GM21423 (cell line): ENCODE results near the gene NKX1-2.
A peak's percentile ranks its signal among the peaks of the same experiment; 100 is the strongest.

ENCODE experiments used
- ATAC-seq: cut with Tn5 transposase; IDR thresholded peaks from one replicate; pipeline ENCODE4 v1.9.1; 2021; ENCODE audit warnings: mild to moderate bottlenecking, moderate library complexity; ENCODE audit not compliant: unreplicated experiment

The NKX1-2 gene

DNA sequence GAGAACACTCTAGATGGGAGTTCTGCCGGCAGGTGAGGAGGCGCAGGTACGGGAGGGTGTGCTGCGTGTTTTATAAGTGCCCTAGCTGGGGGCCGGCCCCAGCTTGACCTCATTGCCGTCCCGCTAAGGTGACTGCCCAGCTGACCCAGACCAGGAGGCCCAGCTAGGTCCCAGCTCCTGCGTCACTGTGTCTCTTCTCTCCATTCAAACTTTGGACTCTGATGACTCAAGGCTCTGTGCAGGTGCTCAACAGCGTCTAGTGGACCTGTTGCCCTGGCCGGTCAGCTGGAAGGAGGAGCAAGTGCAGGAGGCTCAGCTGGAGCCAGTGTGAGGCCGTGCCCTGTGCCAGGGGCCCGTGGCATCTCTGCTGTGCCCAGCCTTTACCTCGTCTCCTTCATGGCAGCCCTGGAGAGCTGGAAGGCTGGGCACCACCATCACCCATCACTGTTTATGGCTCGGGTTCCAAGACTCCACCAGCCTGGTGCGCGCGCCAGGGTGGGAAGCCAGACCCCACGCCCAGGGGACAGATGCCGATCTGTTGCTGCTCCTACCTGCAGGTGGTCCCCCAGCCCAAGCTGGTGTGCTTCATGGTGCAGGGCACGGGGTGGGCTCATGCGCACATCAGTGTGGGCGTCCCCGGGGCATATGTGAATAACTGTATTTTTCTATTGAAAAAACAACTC is 26.3 kb upstream of the NKX1-2 start:
- no peak for ATAC-seq

DNA sequence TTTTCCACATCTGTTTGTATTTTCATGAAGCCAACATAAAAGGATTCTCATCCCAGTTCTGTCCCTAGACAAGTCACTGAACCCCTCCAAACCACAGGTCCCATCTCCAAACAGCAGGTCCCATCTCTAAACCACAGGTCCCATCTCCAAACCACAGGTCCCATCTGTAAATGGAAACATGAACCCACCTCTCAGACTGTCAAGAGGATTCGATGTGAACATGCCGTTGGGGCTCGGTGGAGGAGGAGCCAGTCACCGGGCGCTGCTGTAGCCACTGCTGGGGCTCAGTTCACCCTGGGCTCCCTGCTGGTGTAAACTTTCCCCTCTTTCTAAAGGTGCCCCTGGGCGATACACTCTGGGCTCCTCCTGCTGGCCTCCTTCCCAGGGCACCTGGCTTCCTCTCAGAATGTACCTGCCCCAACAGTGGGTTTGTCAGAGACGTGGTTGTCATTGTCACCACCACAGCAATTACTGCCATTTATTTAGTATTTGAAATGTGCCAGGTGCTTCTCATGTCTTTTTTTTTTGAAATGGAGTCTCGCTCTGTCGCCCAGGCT is 24.8 kb upstream of the NKX1-2 start:
- ATAC-seq, result no peak

DNA sequence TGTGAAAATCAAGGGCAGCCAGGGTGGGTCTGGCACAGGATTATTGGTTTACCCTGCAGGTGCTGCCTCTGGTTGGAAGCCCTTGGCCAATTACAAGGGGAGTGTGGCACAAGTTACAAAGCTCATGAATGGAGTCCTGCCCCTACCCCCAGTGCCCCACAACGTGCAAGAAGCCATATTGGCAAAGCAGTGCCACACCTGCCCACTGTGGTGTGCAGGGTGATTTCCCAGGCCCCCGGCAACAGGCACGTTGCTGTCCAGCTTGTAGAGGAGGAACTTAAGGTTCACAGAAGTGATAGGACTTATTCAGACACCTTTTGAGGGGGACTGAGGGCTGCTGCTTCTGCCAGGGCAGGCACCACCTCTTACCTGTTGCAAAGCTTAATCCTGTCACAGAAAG is 23.2 kb upstream of the NKX1-2 start:
- no peak for ATAC-seq

DNA sequence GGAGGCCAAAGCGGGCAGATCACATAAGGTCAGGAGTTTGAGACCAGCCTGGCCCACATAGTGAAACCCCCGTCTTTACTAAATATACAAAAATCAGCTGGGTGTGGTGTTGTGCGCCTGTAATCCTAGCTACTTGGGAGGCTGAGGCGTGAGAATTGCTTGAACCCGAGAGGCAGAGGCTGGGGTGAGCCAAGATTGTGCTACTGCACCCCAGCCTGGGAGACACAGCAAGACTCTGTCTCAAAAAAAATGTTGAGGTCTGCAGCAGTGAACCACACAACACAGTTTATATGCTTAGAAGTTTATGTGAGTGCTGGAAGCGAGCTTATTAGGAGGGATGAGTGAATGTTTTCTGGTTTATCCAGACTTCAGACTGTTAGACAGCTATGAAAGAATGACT is 22.2 kb upstream of the NKX1-2 start:
- ATAC-seq, result no peak

DNA sequence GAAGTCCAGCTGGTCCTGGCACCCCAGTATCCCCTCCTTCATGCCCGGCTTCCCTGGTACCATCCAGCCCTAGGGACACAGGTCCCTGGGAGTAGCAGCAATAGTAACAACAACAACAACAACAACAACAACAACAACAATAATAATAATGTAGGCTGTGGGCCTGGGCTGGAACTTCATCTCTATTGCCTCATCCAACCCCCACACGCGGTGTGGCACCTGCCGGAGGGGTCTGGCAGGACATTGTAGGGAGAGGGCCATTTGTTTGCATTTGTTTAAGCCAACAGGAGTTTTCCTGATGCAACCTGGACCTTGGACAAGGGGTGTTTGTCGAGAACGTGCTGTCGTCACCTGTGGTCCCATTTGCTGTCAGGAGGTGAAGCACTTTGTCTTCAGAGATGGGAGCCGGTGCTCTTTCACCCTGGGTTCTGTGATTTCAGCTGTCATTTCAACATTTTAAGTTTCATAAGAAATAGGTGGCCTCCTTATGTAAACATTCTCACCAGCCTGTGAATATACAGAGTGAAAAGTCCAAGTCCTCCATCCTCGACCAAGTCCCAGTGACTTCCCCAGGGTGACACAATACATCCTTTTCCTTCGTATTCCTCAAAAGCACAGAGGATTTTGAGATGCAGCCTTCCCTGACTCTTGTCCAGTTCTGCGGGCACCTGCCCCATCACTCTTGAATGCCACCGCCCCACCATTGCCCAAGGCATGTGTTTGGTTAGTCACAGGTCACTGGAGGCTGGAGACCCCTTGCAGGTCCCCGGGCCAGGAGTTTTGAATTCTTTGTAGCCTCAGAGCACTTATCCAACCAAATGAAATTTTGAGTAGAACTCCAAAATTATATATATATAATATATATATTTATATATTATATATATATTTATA is 21.0 kb upstream of the NKX1-2 start:
- no peak for ATAC-seq

DNA sequence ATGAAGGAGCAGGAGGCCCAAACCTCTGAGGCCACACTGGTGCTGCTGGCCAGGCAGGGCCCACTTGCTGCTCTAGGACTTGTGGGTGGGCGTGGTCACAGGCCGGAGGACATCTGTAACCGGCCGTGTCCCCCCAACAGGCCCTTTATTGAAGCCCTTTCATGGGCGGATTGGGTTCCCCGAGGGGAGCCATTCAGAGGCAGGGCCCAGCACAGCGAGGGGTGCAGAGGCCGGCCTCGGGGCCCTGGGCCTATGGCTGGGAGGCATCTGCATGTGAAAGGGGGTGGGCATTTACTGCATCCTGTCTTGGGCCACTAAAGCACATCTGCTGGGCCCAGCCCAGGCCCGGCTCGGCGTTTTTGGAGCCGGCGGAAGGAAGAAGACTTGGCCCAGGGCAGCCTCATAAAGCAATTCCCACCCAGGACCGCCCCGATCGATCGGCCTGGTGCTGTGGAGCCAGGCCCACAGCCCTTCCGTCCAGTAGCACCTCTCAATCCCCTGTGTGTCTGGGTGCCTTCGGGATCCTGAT is 20.2 kb upstream of the NKX1-2 start:
- no peak for ATAC-seq

DNA sequence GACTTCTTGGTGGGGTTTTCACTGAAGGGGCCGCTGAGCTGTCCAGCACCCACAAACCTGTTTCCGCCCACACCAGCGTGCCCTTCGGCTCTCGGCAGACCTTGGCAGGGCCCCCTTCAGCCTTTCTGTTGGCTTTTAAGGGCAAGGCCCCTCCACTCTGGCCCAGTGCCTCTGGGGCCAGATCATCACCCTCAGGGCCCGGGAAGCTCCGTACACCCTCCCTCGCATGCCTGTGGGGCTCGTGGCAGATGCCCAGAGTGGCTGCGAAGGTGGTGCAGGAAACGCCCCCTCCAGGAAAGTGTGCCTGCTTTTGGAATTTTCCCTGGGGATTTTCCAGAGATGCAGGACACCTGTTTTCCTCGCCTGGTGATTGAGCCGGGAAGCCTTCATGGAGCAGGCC is 18.8 kb upstream of the NKX1-2 start:
- no peak for ATAC-seq

DNA sequence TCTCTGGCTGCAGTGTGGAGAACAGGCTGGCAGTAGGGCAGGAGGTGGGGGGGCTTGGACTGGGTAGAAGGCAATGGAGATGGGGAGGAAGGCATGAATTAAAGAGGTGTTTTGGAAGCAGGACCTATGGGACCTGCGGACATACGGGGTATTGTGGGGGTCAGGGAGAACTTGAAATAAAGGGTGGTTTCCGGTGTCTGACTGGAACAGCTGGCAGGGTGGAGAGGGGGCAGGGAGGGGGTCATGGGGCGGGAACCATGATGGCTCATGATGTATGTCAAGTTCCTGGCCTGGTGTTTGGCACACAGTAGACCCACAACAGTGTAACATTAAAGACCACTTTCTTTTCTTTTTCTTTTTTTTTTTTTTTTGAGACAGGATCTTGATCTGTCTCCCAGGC is 17.3 kb upstream of the NKX1-2 start:
- no peak for ATAC-seq

DNA sequence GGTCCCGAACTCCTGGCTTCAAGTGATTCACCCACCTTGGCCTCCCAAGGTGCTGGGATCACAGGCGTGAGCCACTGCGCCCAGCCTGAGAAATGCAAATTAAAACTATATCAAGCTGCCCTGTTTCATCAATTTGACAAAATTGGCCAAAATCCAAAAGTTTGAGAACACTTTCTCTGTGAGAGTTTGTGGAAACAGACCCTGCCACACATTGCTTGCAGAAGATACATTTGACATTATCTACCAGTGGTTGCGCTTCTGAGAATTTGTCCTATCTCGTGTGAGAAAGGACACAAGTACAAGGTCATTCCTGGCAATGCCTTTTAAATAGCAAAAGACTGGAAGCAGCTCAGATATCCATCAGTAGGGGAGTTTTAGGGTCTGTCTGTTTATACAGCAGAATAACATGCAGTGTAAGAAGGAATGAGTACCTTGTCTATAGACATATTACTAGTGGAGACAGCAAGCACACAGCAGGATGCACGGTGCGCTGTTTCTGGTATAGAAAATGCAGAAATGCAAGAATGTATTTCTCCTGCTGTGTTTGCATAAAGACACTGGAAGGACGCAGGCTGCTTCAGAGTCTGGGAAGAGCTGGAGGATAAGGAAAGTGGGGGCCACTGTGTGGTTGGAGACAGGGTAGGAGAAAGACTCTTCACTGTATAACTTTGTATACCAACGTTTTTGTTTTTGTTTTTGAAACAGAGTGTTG is 16.1 kb upstream of the NKX1-2 start:
- no peak for ATAC-seq

DNA sequence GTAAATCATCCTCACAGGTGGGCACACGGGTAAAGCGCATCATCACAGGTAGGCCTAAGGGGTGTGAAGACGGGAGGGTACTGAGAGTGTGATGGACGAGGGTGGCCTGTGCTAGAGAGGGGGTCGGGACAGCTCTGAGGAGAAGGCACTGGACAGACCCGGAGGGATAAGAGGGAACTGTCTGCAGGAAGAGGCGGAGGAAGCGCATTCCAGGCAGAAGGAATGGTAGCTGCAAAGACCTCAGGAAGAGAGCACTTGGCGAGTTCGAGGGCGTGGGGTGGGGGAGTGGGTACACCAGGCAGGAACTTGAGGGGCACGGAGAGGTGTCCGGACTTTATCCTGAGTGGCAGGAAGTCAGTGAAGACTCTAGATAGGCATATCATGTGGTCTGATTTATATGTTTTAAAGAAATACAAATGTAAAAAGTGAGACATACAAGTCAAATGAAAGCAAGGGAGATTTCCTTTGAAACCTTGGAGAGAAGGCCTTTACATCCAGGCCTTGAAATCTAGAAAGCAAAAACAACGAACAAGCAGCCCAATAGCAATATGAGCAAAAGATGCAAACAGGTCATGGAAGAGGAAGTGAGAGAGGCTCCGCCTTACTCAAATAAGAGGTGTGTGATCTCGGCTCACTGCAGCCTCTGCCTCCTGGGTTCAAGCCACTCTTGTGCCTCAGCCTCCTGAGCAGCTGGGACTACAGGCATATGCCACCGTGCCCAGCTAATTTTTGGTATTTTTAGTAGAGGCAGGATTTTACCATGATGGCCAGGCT is 15.4 kb upstream of the NKX1-2 start:
- ATAC-seq, result peak; percentile 39

DNA sequence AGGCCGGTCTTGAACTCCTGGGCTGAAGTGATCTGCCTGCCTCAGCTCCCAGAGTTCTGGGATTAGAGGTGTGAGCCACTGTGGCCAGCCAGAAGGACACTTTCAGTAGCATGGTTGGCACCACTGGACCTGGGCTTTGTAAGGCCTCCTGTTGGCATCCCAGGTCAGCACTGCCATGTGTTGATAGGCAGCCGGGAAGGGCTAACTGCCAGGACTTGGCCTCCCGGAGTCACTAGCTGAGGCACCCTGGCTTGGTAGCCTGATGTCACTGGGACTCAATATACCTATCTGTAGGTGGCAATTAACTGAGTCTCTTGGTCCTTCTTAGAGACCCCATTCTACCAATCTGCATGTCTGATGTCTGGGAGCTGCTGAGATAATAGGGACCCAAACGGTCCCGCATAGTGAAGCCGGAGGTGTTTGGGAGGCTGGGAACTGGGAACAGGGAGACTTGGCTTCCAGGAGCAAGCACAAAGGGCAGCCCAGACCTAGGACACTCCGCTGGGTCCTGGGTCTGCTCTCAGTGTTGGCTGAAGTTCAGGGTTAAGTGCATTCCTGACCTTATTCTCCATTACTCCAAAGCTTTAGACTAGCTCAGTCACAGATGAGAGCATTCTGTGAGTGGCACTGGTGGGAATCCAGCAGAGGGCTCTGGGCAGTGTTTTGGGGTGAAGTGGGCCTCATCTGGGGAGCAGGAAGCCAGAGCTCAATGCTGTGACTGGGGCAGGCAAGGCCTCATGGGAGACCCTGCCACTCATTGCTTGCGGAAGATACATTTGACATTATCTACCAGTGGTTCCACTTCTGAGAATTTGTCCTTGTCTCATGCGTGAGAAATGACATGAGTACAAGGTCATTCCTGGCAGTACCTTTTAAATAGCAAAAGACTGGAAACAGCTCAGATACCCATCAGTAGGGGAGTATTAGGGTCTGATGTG is 14.5 kb upstream of the NKX1-2 start:
- no peak for ATAC-seq

DNA sequence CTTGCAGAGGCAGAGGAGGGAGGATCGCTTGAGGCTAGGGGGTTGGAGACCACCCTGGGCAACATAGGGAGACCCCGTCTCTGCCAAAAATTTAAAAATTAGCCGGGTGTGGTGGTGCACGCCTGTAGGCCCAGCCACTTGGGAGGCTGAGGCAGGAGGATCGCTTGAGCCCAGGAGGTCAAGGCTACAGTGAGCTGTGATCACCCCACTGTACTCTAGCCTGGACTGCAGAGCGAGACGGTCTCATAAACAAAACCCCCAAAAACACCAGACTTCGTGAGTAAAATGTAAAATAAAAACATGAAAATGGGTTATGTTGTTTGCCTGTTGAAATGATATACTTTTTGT is 12.5 kb upstream of the NKX1-2 start:
- ATAC-seq, result no peak

DNA sequence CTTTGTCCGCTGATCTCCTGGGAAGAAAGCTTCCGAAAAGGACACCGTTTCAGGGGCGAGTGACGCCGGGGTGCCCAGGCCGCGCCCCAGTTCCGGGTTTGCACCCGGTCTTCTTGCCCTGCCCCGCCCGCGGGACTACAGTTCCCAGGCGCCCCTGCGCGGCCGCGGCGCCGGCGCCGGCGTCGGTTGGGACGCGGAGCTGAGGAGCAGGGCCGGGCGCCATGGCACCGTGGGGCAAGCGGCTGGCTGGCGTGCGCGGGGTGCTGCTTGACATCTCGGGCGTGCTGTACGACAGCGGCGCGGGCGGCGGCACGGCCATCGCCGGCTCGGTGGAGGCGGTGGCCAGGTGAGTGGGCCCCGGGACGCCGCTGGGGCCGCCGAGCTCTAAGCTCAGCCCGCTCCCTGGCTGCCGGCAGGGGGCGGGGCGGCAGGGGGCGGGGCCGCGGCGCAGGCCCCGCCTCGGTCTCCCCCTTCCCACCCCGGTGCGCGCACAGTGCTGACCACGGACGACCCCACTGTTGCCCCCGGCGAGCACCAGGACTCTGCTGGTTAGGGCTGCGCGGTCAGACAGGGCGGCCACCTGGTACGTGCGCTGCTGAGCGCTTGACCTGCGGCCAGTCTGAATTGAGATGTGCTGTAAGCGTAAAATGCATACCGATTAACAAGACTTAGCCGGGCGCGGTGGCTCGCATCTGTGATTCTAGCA is 12.0 kb upstream of the NKX1-2 start, which contains the start of gene LHPP:
Gene LHPP (plus strand): TSS at position 182 of the 706 bp plus-strand sequence. CDS start 40 bp downstream, at position 222.
- peak; percentile 96 for ATAC-seq

DNA sequence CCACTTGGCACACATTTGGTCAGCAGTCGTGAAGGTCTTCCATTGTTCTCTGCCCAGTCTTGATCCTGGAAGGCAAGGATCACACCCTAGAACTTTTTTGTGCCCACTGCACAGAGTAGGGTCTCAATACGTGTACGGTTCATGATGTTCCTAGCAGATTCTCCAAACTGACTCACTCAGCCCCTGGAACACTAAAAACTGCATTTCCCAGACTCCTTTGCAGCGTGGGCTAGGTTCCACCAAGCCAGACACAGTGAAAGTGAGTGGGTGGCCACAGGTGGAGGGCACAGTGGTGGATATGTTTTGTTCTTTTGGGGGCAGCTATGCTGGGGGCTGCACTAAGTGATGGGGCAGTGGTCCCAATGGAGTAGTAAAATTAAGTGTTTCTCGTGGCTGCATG is 10.3 kb upstream of the NKX1-2 start:
- no peak for ATAC-seq

DNA sequence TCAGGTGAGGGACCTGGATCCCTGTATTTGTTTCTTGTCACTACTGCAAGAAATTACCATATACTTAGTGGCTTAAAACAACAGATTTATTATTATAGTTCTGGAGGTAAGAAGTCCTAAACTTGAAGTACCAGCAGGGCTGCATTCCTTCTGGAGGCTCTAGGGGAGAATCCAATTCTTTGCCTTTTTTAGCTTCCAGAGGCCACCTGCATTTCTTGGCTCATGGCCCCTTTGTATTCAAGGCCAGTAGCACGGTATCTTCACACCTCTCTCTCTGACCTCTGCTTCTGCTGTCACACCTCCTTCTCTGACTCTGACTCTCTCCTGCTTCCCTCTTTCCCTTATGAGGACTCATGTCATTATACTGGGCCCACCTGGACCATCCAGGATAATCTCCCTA is 9.6 kb upstream of the NKX1-2 start:
- ATAC-seq, result no peak

DNA sequence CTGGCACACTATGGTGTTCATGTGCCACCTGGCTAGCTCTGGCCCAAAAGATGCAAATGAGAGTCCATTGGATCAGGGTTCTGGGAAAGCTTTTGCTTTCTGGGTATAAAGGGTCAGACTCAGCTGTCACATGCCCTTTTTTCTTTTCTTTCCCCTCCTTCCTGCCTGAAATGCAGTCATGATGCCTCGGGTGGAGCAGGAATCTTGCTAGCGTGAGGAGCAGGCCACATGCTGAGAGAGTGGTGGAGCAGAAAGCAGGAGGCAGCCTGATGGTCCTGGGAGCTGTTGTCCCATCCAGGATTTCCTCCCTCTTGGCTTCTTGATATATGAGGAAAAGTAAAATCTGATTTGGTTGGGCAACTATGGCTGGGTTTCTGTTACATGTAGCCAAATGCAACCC is 9.1 kb upstream of the NKX1-2 start:
- ATAC-seq, result no peak

DNA sequence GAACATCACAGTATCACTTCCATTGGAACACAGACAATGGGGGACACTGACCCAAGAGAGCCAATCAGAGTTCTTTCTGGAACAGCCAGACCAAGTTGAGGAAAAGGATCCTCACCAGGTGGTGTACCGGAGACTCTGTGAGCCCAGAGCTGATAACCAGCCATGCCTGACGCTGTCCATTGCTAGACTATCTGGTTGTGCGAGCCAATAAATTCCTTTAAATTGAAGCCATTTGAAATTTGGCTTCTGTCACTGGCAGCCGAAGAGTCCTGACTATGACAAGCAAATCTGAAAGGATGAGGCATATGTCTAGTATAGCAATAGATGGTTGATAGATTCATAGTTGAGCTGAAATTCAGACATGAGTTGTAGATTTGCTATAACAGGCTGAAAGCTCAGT is 8.6 kb upstream of the NKX1-2 start:
- no peak for ATAC-seq

DNA sequence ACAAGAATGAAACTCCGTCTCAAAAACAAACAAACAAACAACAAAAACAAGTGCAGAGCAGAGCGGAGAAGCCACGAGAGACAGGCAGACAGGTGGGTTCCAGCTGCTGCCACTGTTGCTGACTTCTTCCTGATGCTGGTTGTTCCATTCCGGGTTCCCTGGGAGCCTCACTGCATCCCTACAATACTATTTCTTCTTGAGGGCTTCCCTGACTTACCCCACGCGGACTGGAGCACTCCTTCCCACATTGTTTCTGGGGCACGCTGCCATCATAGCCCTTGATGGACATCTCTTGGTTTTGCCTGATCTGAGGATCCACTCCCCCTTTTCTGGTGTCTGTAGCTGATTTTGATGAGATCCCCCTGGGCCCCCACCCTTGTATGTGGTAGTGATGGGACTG is 5.6 kb upstream of the NKX1-2 start:
- no peak for ATAC-seq
